ENCODE results near the gene TPMT.

Gene TPMT

GRCh38 chr6:18100296-18100695, 54.6 kb downstream of the TPMT start:
- H3K27me3 ChIP-seq (ENCODE audit: control insufficient read depth, insufficient read depth, low read length), result no peaks in the 10 kb centered on the region
- no peak overlapping the region for H3K9ac ChIP-seq (ENCODE audit: low read length)
- H3K4me1 ChIP-seq (ENCODE audit: control insufficient read depth, insufficient read depth, low read length), result no peaks in the 10 kb centered on the region
- H3K36me3 ChIP-seq (ENCODE audit: control insufficient read depth, insufficient read depth, low read length), result no peaks in the 10 kb centered on the region
- H3K4me3 ChIP-seq (ENCODE audit: low read length), result no peak overlapping the region
- H3K27ac ChIP-seq (ENCODE audit: low read depth, low read length), result no peak overlapping the region

GRCh38 chr6:18099511-18099910, 55.4 kb downstream of the TPMT start:
- Histone ChIP-seq H3K4me3 (ENCODE audit: low read length) (no peak overlapping the region), H3K4me1 (ENCODE audit: control insufficient read depth, insufficient read depth, low read length) (no peaks in the 10 kb centered on the region), H3K27ac (ENCODE audit: low read depth, low read length) (no peak overlapping the region), H3K9ac (ENCODE audit: low read length) (no peak overlapping the region), H3K27me3 (ENCODE audit: control insufficient read depth, insufficient read depth, low read length) (no peaks in the 10 kb centered on the region), H3K36me3 (ENCODE audit: control insufficient read depth, insufficient read depth, low read length) (no peaks in the 10 kb centered on the region)

- Histone ChIP-seq H3K9ac (ENCODE audit: low read length) (no peak overlapping the region), H3K4me3 (ENCODE audit: low read length) (no peak overlapping the region), H3K27me3 (ENCODE audit: control insufficient read depth, insufficient read depth, low read length) (no peaks in the 10 kb centered on the region), H3K27ac (ENCODE audit: low read depth, low read length) (no peak overlapping the region), H3K36me3 (ENCODE audit: control insufficient read depth, insufficient read depth, low read length) (no peaks in the 10 kb centered on the region), H3K4me1 (ENCODE audit: control insufficient read depth, insufficient read depth, low read length) (no peaks in the 10 kb centered on the region)
Measured at GRCh38 chr6:18096423-18096822, 58.5 kb downstream of the TPMT start.

GRCh38 chr6:18091382-18091781, 63.5 kb downstream of the TPMT start:
- Histone ChIP-seq H3K36me3 (ENCODE audit: control insufficient read depth, insufficient read depth, low read length) (no peaks in the 10 kb centered on the region), H3K4me3 (ENCODE audit: low read length) (no peak overlapping the region), H3K9ac (ENCODE audit: low read length) (no peak overlapping the region), H3K4me1 (ENCODE audit: control insufficient read depth, insufficient read depth, low read length) (no peaks in the 10 kb centered on the region), H3K27ac (ENCODE audit: low read depth, low read length) (no peak overlapping the region), H3K27me3 (ENCODE audit: control insufficient read depth, insufficient read depth, low read length) (no peaks in the 10 kb centered on the region)

GRCh38 chr6:18090349-18090786, 64.5 kb downstream of the TPMT start:
- H3K9ac ChIP-seq (ENCODE audit: low read length), result no peak overlapping the region

GRCh38 chr6:18088419-18089296, 66.2 kb downstream of the TPMT start:
- Histone ChIP-seq H3K27me3 (ENCODE audit: control insufficient read depth, insufficient read depth, low read length) (no peaks in the 10 kb centered on the region), H3K4me3 (ENCODE audit: low read length) (no peak overlapping the region), H3K36me3 (ENCODE audit: control insufficient read depth, insufficient read depth, low read length) (no peaks in the 10 kb centered on the region), H3K4me1 (ENCODE audit: control insufficient read depth, insufficient read depth, low read length) (no peaks in the 10 kb centered on the region), H3K27ac (ENCODE audit: low read depth, low read length) (no peak overlapping the region), H3K9ac (ENCODE audit: low read length) (no peak overlapping the region)

More at GRCh38 chr6:18090349-18090786, 64.5 kb downstream of the TPMT start:
- Histone ChIP-seq H3K4me1 (ENCODE audit: control insufficient read depth, insufficient read depth, low read length) (no peaks in the 10 kb centered on the region), H3K27ac (ENCODE audit: low read depth, low read length) (no peak overlapping the region), H3K36me3 (ENCODE audit: control insufficient read depth, insufficient read depth, low read length) (no peaks in the 10 kb centered on the region), H3K27me3 (ENCODE audit: control insufficient read depth, insufficient read depth, low read length) (no peaks in the 10 kb centered on the region), H3K4me3 (ENCODE audit: low read length) (no peak overlapping the region)

- H3K27ac ChIP-seq (ENCODE audit: low read depth, low read length), result no peak overlapping the region
Measured at GRCh38 chr6:18087396-18088165, 67.3 kb downstream of the TPMT start.

GRCh38 chr6:18081025-18081668, 73.7 kb downstream of the TPMT start:
- Histone ChIP-seq H3K27me3 (ENCODE audit: control insufficient read depth, insufficient read depth, low read length) (no peaks in the 10 kb centered on the region), H3K4me1 (ENCODE audit: control insufficient read depth, insufficient read depth, low read length) (no peaks in the 10 kb centered on the region), H3K27ac (ENCODE audit: low read depth, low read length) (no peak overlapping the region), H3K4me3 (ENCODE audit: low read length) (no peak overlapping the region), H3K9ac (ENCODE audit: low read length) (no peak overlapping the region), H3K36me3 (ENCODE audit: control insufficient read depth, insufficient read depth, low read length) (no peaks in the 10 kb centered on the region)

More at GRCh38 chr6:18087396-18088165, 67.3 kb downstream of the TPMT start:
- Histone ChIP-seq H3K36me3 (ENCODE audit: control insufficient read depth, insufficient read depth, low read length) (no peaks in the 10 kb centered on the region), H3K4me1 (ENCODE audit: control insufficient read depth, insufficient read depth, low read length) (no peaks in the 10 kb centered on the region), H3K9ac (ENCODE audit: low read length) (no peak overlapping the region), H3K4me3 (ENCODE audit: low read length) (no peak overlapping the region), H3K27me3 (ENCODE audit: control insufficient read depth, insufficient read depth, low read length) (no peaks in the 10 kb centered on the region)

- Histone ChIP-seq H3K27me3 (ENCODE audit: control insufficient read depth, insufficient read depth, low read length) (no peaks in the 10 kb centered on the region), H3K27ac (ENCODE audit: low read depth, low read length) (no peak overlapping the region), H3K9ac (ENCODE audit: low read length) (no peak overlapping the region), H3K4me1 (ENCODE audit: control insufficient read depth, insufficient read depth, low read length) (no peaks in the 10 kb centered on the region), H3K4me3 (ENCODE audit: low read length) (no peak overlapping the region), H3K36me3 (ENCODE audit: control insufficient read depth, insufficient read depth, low read length) (no peaks in the 10 kb centered on the region)
Measured at GRCh38 chr6:18080544-18080943, 74.3 kb downstream of the TPMT start.

- no peaks in the 10 kb centered on the region for H3K27me3 ChIP-seq (ENCODE audit: control insufficient read depth, insufficient read depth, low read length)
- no peak overlapping the region for H3K9ac ChIP-seq (ENCODE audit: low read length)
- no peaks in the 10 kb centered on the region for H3K4me1 ChIP-seq (ENCODE audit: control insufficient read depth, insufficient read depth, low read length)
- no peaks in the 10 kb centered on the region for H3K36me3 ChIP-seq (ENCODE audit: control insufficient read depth, insufficient read depth, low read length)
- no peak overlapping the region for H3K27ac ChIP-seq (ENCODE audit: low read depth, low read length)
- H3K4me3 ChIP-seq (ENCODE audit: low read length), result no peak overlapping the region
Measured at GRCh38 chr6:18078866-18079265, 76.0 kb downstream of the TPMT start.
